Measurements from ENCODE around the gene CRKL.

The CRKL gene

DNA sequence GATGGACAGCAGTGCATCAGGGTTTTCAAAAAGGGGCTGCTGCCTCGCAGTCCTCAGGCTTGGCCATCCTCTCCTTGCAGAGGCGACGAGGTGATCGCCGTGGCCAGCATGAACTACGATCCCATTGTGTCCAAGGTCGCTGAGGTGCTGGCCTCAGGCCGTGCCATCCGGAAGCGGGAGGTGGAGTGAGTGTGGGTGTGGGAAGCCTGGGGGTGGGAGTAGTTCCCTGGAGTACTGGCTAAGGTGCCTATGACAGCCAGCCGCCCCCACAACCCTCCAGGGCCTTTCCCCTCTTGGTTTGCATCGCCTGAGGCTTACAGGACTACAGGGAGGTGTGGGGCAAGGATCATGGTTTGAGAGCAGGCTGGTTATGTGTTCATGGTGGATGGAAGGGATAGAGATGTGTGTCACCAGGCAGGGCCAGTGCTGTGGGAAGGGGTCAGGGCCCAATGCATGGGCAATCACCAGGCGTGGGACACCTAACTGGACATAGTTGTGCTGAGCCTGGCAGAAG, 62.8 kb downstream of the CRKL start:
- Histone ChIP-seq H3K9me3 (ENCODE audit: control insufficient read depth, insufficient read depth, low read length) (peaks cover 11% of the 10 kb centered on the region; the same call in 1 of the 2 replicates), H3K36me3 (ENCODE audit: control insufficient read depth, low read length) (peaks cover 17% of the 10 kb centered on the region), H3K9me2 (replicated peaks; ENCODE audit: control insufficient read depth, low read length) (no peaks in the 10 kb centered on the region), H3K27me3 (ENCODE audit: control insufficient read depth, low read length) (no peaks in the 10 kb centered on the region), H3F3A (ENCODE audit: control insufficient read depth, insufficient read depth) (no peaks in the 10 kb centered on the region), H3K4me1 (ENCODE audit: control insufficient read depth, low read length) (peaks cover 20% of the 10 kb centered on the region), H3K79me2 (ENCODE audit: control insufficient read depth, low read length) (peaks cover 29% of the 10 kb centered on the region), H3K4me2 (ENCODE audit: low read length) (no peak overlapping the region), H4K20me1 (ENCODE audit: control insufficient read depth, insufficient read depth, low read depth, low read length) (no peaks in the 10 kb centered on the region), H3K27ac (ENCODE audit: low read depth, low read length) (no peak overlapping the region), H3K4me3 (ENCODE audit: low read length) (no peak overlapping the region)
- TF ChIP-seq EZH2phosphoT487 (IDR thresholded peaks at IDR 0.05; ENCODE audit: borderline replicate concordance, low read length), result no peak
- TF ChIP-seq CTCF (IDR thresholded peaks at IDR 0.05; ENCODE audit: low read depth, low read length, poor library complexity, severe bottlenecking), result no peak

DNA sequence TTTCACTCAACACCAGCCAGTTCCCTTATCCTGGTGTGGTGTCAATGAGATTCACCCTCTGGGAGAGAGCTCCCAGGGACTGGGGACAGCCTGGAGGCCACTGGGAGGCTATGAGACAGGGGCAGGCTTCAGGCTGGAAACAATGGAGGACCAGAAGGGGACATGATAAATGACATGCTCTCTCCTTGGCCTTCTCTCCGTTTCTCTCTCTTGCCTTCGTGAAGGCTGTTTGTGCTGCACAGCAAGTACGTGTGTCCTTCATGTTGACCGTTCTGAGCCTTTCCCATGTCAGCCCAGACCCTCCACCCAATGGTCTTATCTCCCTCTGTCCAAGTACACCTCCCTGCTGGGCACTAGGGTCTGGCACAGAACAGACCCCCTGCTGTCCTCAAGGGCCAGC, 63.3 kb downstream of the CRKL start:
- TF ChIP-seq EZH2phosphoT487 (IDR thresholded peaks at IDR 0.05; ENCODE audit: borderline replicate concordance, low read length), result no peak
- no peak for TF ChIP-seq CTCF (IDR thresholded peaks at IDR 0.05; ENCODE audit: low read depth, low read length, poor library complexity, severe bottlenecking)
- Histone ChIP-seq H3K4me1 (ENCODE audit: control insufficient read depth, low read length) (peaks cover 20% of the 10 kb centered on the region), H4K20me1 (ENCODE audit: control insufficient read depth, insufficient read depth, low read depth, low read length) (no peaks in the 10 kb centered on the region), H3K9me3 (ENCODE audit: control insufficient read depth, insufficient read depth, low read length) (peaks cover 11% of the 10 kb centered on the region; the same call in 1 of the 2 replicates), H3K27ac (ENCODE audit: low read depth, low read length) (no peak overlapping the region), H3K36me3 (ENCODE audit: control insufficient read depth, low read length) (peaks cover 19% of the 10 kb centered on the region), H3K4me2 (ENCODE audit: low read length) (peak overlapping the region; percentile 92; the same call in 1 of the 2 replicates), H3K79me2 (ENCODE audit: control insufficient read depth, low read length) (peaks cover 29% of the 10 kb centered on the region), H3K27me3 (ENCODE audit: control insufficient read depth, low read length) (no peaks in the 10 kb centered on the region), H3F3A (ENCODE audit: control insufficient read depth, insufficient read depth) (no peaks in the 10 kb centered on the region), H3K4me3 (ENCODE audit: low read length) (no peak overlapping the region), H3K9me2 (replicated peaks; ENCODE audit: control insufficient read depth, low read length) (no peaks in the 10 kb centered on the region)

GRCh38 chr22:20980938-20981722, 63.9 kb downstream of the CRKL start:
- Histone ChIP-seq H4K20me1 (ENCODE audit: control insufficient read depth, insufficient read depth, low read depth, low read length) (no peaks in the 10 kb centered on the region), H3K79me2 (ENCODE audit: control insufficient read depth, low read length) (peaks cover 29% of the 10 kb centered on the region), H3F3A (ENCODE audit: control insufficient read depth, insufficient read depth) (no peaks in the 10 kb centered on the region), H3K4me1 (ENCODE audit: control insufficient read depth, low read length) (peaks cover 20% of the 10 kb centered on the region), H3K36me3 (ENCODE audit: control insufficient read depth, low read length) (peaks cover 23% of the 10 kb centered on the region), H3K9me3 (ENCODE audit: control insufficient read depth, insufficient read depth, low read length) (peaks cover 11% of the 10 kb centered on the region; the same call in 1 of the 2 replicates), H3K4me2 (ENCODE audit: low read length) (peak overlapping the region; percentile 92), H3K27me3 (ENCODE audit: control insufficient read depth, low read length) (no peaks in the 10 kb centered on the region), H3K27ac (ENCODE audit: low read depth, low read length) (peak overlapping the region; percentile 59), H3K4me3 (ENCODE audit: low read length) (peak overlapping the region; percentile 100), H3K9me2 (replicated peaks; ENCODE audit: control insufficient read depth, low read length) (no peaks in the 10 kb centered on the region)
- TF ChIP-seq CTCF (IDR thresholded peaks at IDR 0.05; ENCODE audit: low read depth, low read length, poor library complexity, severe bottlenecking), result no peak
